GM19372 (cell line): ENCODE data around the gene RNF10.
"Not testable (repeated sequence)": the region's sequence is repeated elsewhere in the genome, so short reads cannot be mapped to it uniquely, and the experiment has no call there.

Source experiments
- ATAC-seq: cut with Tn5 transposase; IDR thresholded peaks from one replicate; pipeline ENCODE4 v1.9.1; 2021; ENCODE audit warnings: mild to moderate bottlenecking, low read depth, moderate library complexity; ENCODE audit not compliant: unreplicated experiment

RNF10 gene

DNA sequence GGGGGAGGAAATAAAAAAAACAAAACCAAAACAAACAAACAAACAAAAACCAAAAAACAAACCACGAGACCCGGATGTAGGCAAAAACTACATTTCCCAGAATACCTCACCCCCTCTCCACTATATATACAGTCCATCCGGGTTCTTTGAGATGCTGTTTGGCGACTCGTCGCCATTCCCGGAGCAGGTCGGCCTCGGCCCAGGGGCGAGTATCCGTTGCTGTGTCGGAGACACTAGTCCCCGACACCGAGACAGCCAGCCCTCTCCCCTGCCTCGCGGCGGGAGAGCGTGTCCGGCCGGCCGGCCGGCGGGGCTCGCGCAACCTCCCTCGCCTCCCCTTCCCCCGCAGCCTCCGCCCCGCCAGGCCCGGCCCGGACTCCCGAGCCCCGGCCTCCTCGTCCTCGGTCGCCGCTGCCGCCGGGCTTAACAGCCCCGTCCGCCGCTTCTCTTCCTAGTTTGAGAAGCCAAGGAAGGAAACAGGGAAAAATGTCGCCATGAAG, at the start of gene RNF10:
TSS of gene RNF10 (plus strand) at position 154 of the 500 bp plus-strand sequence. CDS start 456 bp downstream, outside the sequence.
- no peak for ATAC-seq

DNA sequence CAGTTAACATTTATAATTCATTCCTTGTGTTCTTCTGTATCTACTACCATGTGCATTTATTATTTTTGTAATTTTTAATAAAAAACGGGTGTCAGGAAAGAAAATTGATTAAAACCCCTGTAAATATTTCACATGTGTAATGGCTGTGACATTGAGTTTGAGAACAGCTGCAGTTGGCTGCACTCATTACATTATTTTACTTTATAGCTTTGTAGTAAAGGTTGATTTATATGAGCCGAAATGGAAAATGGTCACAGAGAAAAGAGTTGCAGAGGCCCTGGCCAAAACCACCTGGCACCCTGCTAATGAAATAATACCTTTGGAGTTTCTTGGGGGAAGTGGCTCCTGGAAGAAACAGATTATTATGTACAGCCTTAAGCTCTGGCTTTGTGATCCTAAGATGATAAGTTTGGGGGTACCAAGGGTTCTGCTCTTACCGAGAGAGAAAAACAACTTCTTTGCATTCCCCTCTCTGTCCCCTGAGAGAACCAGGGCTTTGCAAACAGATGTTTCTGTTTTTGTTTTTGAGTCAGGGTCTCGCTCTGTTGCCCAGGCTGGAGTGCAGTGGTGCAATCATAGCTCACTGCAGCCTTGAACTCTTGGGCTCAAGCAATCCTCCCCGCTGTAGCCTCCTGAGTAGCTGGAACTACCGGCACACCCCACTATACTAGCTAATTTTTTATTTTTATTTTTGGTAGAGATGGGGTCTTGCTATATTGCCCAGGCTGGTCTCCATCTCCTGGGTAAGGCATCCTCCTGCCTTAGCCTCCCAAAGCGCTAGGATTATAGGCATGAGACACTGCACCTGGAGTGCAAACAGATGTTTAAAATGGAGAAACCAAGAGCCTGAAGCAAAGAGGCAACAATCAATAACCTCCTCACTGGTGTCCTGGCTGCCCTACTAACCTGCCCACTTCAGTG, 47.9 kb upstream of the RNF10 start:
- no peak for ATAC-seq

DNA sequence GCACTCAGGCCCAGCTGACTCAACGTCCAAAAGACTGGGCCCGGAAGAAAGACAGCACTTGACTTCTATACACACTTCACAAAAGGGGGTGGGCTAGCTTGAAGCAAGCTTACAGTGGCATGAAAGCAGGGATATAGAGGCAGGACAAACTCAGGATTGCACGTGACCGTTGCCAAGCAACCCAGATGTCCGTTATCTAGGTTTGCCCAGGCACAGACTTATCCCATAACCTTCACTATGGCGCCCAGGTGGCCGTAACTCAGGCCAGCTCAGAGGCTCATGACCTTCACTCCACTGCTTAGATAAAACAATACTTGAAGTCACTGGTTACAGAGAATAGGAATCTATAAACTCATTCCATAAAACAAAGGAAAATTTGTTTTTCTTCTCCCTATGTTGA, 46.6 kb upstream of the RNF10 start:
- ATAC-seq: not testable (repeated sequence)

DNA sequence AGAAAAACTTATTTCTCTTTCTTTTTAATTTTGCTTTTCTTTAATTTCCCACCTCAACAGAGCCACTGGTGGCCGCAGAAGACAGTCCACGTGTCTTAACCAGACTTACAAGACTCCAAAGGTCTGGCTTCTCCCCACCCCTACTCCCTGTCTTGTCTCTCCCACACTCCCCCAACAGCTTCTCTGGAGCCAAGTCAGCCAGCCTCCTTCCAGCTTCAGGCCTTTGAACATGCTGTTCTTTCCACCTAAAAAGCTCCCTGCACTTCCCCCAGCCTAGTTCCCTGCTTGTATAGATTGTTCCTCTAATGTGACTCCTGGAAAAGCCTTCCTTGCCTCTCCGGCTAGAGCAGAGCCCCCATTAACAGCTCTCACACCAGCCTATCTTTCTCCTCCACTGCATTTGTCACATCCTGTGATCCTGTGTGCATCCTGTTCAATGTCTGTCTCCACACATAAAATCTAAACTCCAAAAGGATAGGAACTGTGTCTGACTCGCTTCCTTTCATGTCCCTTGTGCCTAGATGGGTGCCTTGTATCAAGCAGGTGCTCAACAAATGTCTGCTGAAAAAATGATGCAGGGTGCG, 46.0 kb upstream of the RNF10 start:
- ATAC-seq: no peak

DNA sequence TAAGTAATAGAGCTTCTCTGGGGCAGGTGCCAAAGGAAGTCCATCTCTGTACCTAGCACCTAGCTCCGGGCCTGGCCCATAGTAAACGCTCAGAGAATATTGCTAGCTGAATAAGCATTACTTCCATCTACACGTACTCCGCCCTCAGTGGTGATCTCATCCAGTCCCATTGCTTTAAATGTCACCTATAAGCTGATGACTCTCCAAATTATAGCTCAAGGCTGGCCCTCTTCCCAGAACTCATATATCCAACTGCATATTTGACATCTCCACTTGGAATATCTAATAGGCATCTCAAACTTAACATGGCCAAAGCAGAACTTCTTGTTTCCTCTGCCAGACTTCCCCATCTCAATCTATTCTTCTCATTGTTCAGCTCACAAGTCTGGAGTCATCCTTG, 45.1 kb upstream of the RNF10 start:
- ATAC-seq: no peak

DNA sequence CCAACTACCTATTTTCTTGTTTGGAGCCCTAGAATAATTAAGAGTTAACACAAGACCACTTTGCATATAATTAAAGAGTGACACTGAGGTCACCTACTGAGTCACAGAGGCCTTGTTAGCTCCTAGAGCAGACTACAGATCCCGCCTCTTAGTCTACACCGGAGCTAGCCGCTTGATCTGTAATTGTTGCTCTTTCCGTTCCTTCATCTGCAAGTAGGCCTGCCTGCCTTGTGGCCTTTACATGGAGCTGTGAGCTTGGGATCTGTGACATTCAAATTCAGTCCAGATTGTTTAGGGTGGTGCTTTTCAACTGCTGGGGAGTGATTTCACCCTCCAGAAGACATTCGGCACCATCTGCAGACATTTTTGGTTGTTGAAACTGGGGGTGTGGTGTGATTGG, 43.8 kb upstream of the RNF10 start:
- ATAC-seq: no peak

DNA sequence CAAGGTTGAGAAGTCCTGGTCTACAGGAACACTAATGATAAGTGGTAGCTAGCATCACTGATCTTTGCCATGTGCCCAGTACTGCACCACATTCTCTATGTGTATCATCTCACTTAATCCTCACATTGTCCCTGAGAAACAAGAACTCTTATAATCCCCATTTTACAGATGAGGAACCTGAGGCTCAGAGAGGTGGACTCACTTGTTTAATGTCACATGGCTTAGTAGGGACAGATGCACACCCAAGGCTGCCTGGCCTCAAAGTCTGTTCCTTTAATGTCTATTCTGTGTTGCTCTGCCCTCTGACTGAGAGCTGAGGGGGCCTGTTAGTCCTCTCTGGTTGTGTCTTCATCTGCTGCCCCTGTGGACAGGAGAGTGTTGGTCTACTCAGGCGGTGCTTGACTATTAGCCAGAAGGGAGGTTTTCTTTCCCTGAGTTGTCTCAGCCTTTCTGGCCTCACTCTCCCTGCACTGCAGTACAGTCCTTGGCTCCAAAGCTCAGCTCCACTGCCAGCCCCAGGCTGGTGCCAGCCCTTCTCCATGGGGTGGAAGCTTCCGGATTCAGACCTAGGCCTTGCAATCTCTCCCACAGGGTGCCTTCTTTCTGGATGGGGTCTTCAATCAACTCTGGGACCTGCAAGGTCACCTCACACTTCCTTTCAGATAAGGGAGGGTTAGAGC, 43.2 kb upstream of the RNF10 start:
- ATAC-seq: no peak

DNA sequence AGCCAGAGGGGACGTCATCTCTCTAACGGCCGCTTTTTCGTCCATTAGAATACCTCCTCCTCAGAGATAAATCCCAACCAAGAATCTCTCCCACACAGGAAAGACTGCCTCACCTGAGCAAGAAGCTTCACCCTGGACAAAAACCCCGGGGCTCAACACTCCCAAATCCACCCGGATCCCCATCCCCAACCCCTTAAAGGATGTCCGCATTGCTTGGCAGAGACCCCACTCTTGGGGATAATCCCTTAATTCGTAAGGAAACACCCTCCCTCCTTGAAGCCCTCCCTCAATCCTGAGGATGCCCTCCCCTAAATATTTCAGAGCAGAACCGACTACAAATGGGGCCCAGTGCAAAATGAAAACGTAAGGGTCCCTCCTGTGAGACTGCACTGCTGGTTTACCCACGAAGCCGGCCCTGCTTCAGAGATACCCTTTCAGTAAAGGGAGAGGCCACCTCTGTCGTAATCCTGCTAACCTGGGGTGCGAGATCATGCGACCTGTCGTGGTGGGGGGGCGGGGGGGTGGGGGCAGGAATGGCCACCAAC, 38.9 kb upstream of the RNF10 start:
- ATAC-seq: no peak

DNA sequence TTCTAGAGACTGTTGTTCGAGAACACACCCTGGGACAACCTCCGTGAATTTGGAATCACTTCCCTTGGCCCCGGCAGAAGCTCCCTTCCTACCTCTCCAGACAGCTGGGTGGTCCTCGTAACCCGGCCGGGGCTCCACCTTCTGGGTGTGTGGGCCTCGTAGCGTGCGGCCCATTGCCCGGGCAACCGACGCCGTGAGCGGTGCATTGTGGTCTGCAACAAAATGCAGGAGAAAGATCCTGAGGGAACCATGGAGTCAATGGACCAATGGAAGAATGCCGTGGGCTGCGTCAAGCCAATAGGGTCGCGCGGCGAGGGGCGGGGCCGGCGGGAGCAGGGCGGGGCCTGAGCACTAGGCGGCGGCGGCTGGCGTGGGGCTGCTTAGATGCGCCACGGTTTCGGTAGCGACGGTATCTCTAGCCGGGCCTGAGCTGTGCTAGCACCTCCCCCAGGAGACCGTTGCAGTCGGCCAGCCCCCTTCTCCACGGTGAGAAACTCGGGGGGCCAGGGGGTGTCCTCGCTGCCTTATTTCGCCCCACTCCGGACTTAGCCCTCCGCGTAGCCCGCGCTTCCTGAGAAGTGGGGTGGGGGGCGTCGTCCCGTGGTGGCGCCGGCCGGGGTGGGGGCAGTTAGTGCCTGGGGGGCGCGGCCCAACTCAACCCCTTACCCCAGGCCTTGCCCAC, 38.3 kb upstream of the RNF10 start, which contains the start of gene DYNLL1:
TSS of gene DYNLL1 (plus strand) at position 383 of the 682 bp plus-strand sequence. CDS start 309 bp downstream, outside the sequence.
- ATAC-seq: peak; percentile 91

DNA sequence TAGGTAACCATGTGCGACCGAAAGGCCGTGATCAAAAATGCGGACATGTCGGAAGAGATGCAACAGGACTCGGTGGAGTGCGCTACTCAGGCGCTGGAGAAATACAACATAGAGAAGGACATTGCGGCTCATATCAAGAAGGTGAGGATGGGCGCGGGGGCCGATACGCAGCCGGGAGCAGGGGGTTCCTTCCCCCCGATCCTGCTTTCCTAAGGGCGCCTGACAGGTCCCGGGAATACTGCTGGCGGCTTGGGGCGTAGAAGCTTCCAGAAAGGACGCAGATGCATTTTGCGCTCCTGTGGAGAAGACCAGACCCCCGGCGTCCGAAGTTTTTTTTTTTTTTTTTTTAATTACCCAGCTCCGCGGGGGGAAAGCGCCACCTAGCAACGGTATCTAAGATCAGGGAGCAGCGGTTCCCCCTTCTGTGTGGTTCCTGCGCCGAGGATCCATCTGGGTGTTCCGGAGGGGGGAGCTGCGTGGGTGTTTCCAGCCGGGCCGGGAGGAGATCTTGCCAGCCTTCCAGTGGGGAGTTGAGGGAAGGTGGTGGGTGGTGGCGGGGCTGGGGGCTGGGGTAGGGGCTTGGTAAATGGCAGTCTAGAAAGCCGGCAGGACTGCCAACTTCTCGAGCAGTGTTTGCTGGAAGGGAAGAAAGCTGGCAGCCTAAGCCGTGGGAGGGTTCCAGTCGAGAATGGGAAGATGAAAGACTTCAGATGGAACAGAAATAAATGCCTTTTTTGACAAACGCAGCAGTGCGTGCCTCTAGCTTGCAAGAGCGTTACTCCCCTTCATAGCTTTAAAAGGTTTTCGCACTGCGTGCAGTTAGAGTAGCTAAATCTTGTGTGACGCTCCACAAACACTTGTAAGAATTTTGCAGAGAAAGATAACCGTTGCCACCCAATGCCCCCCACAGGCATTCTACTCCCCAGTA, 37.5 kb upstream of the RNF10 start:
- no peak for ATAC-seq

DNA sequence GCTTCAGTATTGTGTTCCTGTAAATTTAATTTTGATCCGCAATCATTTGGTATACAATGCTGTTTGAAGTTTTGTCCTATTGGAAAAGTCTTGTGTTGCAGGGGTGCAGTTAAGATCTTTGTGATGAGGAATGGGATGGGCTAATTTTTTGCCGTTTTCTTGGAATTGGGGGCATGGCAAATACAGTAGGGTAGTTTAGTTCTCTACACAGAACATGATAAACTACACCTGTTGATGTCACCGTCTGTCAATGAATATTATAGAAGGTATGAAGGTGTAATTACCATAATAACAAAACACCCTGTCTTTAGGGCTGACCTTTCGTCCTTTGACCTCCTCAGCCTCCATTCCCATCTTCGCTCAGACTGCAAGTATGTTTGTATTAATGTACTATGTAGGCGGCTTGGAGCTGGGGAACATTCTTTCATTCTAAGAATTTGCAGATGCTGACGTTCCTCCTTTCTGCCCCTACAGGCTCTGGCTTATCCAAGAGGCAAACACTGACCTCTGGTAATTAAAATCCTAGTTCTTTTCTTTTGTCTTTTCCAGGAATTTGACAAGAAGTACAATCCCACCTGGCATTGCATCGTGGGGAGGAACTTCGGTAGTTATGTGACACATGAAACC, 36.5 kb upstream of the RNF10 start:
- ATAC-seq: no peak

DNA sequence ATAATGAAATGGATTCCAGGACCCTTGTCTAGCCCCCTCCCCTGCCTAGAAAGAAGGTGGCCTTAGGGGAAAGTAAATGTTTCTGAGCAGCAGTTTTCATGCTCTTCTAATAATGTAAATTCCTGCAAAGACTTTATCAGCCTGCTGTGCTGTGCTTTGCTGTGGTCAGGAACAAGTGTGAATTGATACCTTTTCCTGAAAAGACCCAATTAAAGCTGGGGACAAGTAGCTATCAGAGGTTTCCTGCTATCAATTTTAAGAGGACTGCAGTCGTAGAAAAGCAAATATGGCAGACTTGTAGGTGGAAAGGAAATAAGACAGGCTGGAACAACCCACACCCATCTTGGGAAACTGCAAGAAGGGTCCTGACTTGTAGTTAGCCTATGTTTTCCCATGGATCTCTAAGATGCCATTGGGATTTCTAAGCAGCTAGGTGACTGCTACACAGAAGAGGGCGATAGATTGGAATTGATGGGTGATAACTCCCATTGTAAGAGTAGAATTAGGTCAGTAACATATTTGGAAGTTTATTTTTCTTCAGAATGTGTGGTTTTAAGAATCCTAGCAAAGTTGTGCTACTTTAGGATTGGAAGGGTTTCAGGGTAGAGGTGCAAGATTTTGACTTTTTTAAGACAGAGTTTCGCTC, 35.2 kb upstream of the RNF10 start:
- no peak for ATAC-seq

DNA sequence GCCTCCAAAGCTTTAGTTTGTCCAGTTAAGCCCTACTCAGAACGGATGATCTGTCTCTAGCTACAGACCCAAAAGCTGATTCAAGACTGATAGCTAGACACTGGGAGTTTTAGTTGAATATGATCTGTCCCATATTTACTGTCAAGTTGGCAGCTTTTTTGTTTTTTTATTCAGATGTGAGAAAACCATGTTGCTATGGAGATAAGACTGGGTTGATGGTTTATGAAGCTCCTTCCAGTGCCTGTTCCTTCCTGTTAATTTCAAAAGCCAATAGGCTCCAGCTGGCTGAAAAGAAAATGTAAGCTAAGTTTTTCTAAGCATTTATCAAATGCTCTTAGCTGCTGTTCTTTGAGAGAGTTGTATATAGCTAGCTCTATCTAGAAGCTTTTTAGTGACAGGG, 33.6 kb upstream of the RNF10 start:
- no peak for ATAC-seq

DNA sequence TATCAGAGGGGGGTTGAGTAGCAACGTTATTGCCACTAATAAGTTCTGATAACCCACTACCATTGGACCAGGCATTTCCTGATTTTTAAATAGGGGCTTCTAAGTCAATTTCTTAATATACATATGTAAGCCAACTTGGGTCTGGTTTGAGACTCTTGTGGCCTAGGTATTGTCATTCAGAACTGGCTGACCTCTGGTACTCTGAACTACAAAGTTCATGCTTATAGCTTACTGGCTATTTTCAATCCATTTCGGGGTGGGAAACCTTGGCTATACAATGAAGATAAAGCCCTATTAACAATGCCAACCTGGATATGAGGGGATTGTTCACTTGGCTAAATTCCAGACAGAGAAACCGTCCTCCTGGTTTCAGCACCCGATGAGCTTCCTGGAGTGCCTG, 29.6 kb upstream of the RNF10 start:
- no peak for ATAC-seq

DNA sequence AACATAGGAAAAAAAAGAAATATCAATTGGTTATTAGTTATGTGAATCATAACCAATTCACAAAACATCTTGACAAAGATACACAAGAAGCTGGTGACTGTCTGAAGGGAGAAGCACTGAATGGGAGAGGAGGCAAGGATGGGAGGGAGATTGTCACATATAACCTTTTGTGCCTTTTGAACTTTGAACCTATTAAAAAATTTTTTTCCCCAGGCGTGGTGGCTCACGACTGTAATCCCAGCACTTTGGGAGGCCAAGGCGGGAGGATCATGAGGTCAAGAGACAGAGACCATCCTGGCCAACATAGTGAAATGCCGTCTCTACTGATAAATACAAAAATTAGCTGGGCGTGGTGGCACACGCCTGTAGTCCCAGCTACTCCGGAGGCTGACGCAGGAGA, 25.6 kb upstream of the RNF10 start:
- no peak for ATAC-seq

DNA sequence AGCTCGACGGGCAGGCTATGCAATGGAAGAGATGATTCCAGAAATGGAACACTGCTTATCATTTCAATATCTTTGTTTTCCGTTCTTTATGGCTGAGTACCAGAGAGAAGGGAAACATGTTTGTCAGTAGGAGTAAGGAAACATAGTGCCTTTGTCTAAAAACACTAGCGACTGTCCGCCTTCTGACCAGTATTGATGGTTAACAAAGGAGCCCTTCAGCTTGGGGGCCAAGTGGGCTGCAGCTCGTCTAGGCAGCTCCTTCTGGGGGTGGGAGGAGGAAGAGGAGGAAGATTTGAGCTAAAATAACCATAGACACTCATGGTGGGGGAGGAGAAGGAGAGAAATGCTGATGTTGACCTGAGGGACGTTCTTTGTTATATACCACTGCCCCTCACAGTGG, 20.2 kb upstream of the RNF10 start:
- no peak for ATAC-seq

DNA sequence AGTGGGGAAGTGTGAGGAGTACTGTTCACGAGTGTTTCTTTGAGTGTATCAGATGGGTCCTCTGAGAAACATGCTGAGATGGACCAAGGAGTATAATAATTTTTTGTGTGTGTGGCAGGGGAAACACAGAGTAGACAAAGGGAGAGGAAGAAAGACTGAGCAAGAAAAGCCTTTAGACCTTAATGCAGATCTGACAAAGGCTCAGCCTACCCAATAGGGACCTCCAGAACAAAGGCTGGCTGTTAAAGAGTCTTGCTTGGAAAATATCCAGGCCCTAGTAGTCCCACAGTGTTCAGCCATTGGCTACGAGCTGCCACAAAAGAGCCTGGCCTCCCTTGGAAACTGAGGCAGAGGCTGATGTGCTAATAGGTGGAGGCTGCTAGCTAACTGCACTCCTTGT, 18.7 kb upstream of the RNF10 start:
- no peak for ATAC-seq

DNA sequence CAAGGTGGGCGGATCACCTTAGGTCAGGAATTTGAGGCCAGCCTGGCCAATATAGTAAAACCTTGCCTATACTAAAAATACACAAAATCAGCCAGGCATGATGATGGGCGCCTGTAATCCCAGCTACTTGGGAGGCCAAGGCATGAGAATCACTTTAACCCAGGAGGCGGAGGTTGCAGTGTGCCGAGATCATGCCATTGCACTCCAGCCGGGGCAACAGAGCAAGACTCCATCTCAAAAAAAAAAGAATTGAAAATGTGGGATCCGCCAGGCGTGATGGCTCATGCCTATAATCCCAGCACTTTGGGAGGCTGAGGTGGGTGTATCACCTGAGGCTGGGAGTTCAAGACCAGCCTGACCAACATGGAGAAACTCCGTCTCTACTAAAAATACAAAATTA, 14.8 kb upstream of the RNF10 start:
- ATAC-seq: not testable (repeated sequence)
